Esophagus muscularis mucosa (tissue), 4 donors: ENCODE data around the gene ABCC8. TPM values are rescaled to one million over a fixed set of nuclear protein-coding genes. Genes with fewer than 3 reads are reported as not detected.
A peak's percentile ranks its signal among the peaks of the same experiment; 100 is the strongest.

Experiments used
- DNase-seq: peaks from one replicate; pipeline ENCODE4 v3.0.0-alpha.2; 2017; ENCODE audit errors: extremely low spot score
- H3K27ac ChIP-seq, 4 donors: fragments of 200-600 bp; sonication (generic); replicated peaks in 1 of 4; 1 replicate in 3 of 4; 2 replicates in 1 of 4; pipeline ENCODE4 v1.5.1; 2016 to 2019; ENCODE audit warnings: mild to moderate bottlenecking in 1 of 4
- H3K27me3 ChIP-seq, 4 donors: fragments of 200-600 bp; sonication (generic); one replicate each; pipeline versions ENCODE4 v1.5.1 to v1.6.0; 2016 to 2019
- H3K36me3 ChIP-seq, 4 donors: fragments of 200-600 bp; sonication (generic); one replicate each; pipeline ENCODE4 v1.5.1; 2016 to 2019
- H3K4me1 ChIP-seq, 4 donors: fragments of 200-600 bp; sonication (generic); one replicate each; pipeline ENCODE4 v1.5.1; 2016 to 2019
- H3K4me3 ChIP-seq, 4 donors: fragments of 200-600 bp; sonication (generic); 1 replicate in 2 of 4; 2 replicates in 2 of 4; pipeline ENCODE4 v1.5.1; 2016 to 2019; ENCODE audit warnings: mild to moderate bottlenecking in 4 of 4, moderate library complexity in 1 of 4
- H3K9me3 ChIP-seq, 4 donors: fragments of 200-600 bp; sonication (generic); 1 replicate in 3 of 4; 2 replicates in 1 of 4; pipeline ENCODE4 v1.5.1; 2016 to 2019
- CTCF ChIP-seq, 3 experiments: fragments of 200-600 bp in 2 of 3; fragments of 450-650 bp in 1 of 3; sonication (generic) in 2 of 3; IDR thresholded peaks; one replicate each; pipeline ENCODE4 v1.5.1; 2017 to 2019; ENCODE audit warnings: antibody characterized with exemption in 3 of 3, mild to moderate bottlenecking in 2 of 3, moderate library complexity in 1 of 3
- EP300 ChIP-seq: sonication (generic); formaldehyde crosslinking; IDR thresholded peaks from one replicate; pipeline ENCODE4 v1.6.1; 2017; ENCODE audit warnings: antibody characterized with exemption
- POLR2A ChIP-seq: fragments of 450-650 bp; IDR thresholded peaks from one replicate; pipeline ENCODE4 v1.6.1; 2017; ENCODE audit warnings: antibody characterized with exemption, moderate library complexity, mild to moderate bottlenecking, low read depth
- POLR2AphosphoS5 ChIP-seq, 2 donors: sonication (generic); formaldehyde crosslinking; IDR thresholded peaks; one replicate each; pipeline ENCODE4 v1.6.1; 2017; ENCODE audit warnings: antibody characterized with exemption in 2 of 2
- WGBS: methylation state at CpG from one replicate; pipeline ENCODE4 v1.1.5; 2018; 5-methylcytosine and 5-hydroxymethylcytosine counted together
- intact Hi-C: fragments of 100-400 bp; cut with DNase I; formaldehyde crosslinking; loops from one replicate; pipeline ENCODE4 v1.15.1; 2023
- total RNA-seq, 4 donors: library from RNA; depleted of rRNA; stranded (reverse); fragments of >200 nt; gene quantifications; one replicate each; pipeline versions ENCODE4 v1.1.0 to v1.2.1, GENCODE V29; 2016

Gene ABCC8
- total RNA-seq, 4 donors from 2014 or later = 0.63 to 2.5 (median 1.7) TPM

GRCh38 chr11:17389957-17390649, 86.5 kb downstream of the ABCC8 start:
- H3K4me3 ChIP-seq = peak overlapping the region; percentile 61 to 81 (median 62)
- no peak for DNase-seq
- TF ChIP-seq POLR2AphosphoS5 (IDR thresholded peaks at IDR 0.05) = no peak
- no peak for TF ChIP-seq POLR2A
- no peak for TF ChIP-seq CTCF (IDR thresholded peaks at IDR 0.05)
- no peak for TF ChIP-seq EP300
- 62% methylated on average over 10 of the region's 10 CpGs for WGBS
- H3K36me3 ChIP-seq = no peaks in the 10 kb centered on the region
- H3K4me1 ChIP-seq = peaks cover 6 to 30% (median 26%) of the 10 kb centered on the region in 4 donors
- H3K27ac ChIP-seq = peak overlapping the region in 1 of 4 donors; percentile 49
- H3K9me3 ChIP-seq = no peaks in the 10 kb centered on the region
- H3K27me3 ChIP-seq = peaks cover 0 to 8% (median 0%) of the 10 kb centered on the region in 4 donors
- intact Hi-C loops = no loop called here

GRCh38 chr11:17389211-17389956, 87.3 kb downstream of the ABCC8 start:
- Histone ChIP-seq H3K27ac (peak overlapping the region in 3 of 4 donors; percentile 33 to 49 (median 38)), H3K4me3 (peak overlapping the region; percentile 61 to 81 (median 62)), H3K27me3 (peaks cover 0 to 8% (median 0%) of the 10 kb centered on the region in 4 donors), H3K4me1 (peaks cover 6 to 30% (median 26%) of the 10 kb centered on the region in 4 donors), H3K36me3 (no peaks in the 10 kb centered on the region), H3K9me3 (no peaks in the 10 kb centered on the region)
- TF ChIP-seq CTCF (IDR thresholded peaks at IDR 0.05) (peak; percentile 49 to 86 (median 76)), POLR2AphosphoS5 (IDR thresholded peaks at IDR 0.05) (peak in 1 of 2 donors; percentile 19), EP300 (no peak), POLR2A (no peak)
- 21% methylated on average over 6 of the region's 55 CpGs for WGBS
- intact Hi-C loops = no loop called here
- DNase-seq = no peak

- H3K36me3 ChIP-seq = no peaks in the 10 kb centered on the region
- WGBS = 7% methylated on average over 25 of the region's 53 CpGs
- peak within 1 kb of the TSS; percentile 61 to 81 (median 62) for H3K4me3 ChIP-seq
- H3K27me3 ChIP-seq = peaks cover 0 to 8% (median 0%) of the 10 kb centered on the region in 4 donors
- H3K27ac ChIP-seq = peak within 1 kb of the TSS in 3 of 4 donors; percentile 33 to 49 (median 38)
- TF ChIP-seq POLR2AphosphoS5 (IDR thresholded peaks at IDR 0.05) (no peak), EP300 (no peak), POLR2A (no peak), CTCF (IDR thresholded peaks at IDR 0.05) (no peak)
- H3K9me3 ChIP-seq = no peaks in the 10 kb centered on the region
- intact Hi-C loops = no loop called here
- no peak for DNase-seq
- H3K4me1 ChIP-seq = peaks cover 6 to 30% (median 26%) of the 10 kb centered on the region in 4 donors
Measured at GRCh38 chr11:17388609-17389210, 87.9 kb downstream of the ABCC8 start, which contains the start of gene KCNJ11. Gene KCNJ11, minus strand, starts transcription at chr11:17388659. Its CDS starts 568 bp downstream, at chr11:17388091.

- H3K27me3 ChIP-seq = peaks cover 0 to 8% (median 0%) of the 10 kb centered on the region in 4 donors
- TF ChIP-seq CTCF (IDR thresholded peaks at IDR 0.05) = no peak
- intact Hi-C loops = no loop called here
- 100% methylated on average over 1 of the region's 20 CpGs for WGBS
- H3K4me1 ChIP-seq = peaks cover 6 to 30% (median 26%) of the 10 kb centered on the region in 4 donors
- H3K9me3 ChIP-seq = no peaks in the 10 kb centered on the region
- no peak overlapping the region for H3K4me3 ChIP-seq
- H3K27ac ChIP-seq = no peak overlapping the region
- no peaks in the 10 kb centered on the region for H3K36me3 ChIP-seq
- no peak for DNase-seq
Measured at GRCh38 chr11:17387811-17388210, 88.8 kb downstream of the ABCC8 start.
